HepG2 (cell line): Measurements from ENCODE around the gene NOL4L. TPM values are rescaled to one million over a fixed set of nuclear protein-coding genes. Genes with fewer than 3 reads are reported as not detected.
A peak's percentile ranks its signal among the peaks of the same experiment; 100 is the strongest.

Experiments used
- BCL3 ChIP-seq: sonication (generic); formaldehyde crosslinking; IDR thresholded peaks from 2 replicates; pipeline ENCODE4 v1.5.1; 2020; ENCODE audit warnings: mild to moderate bottlenecking, missing genetic modification reagents, moderate library complexity
- FOXM1 ChIP-seq: sonication (generic); formaldehyde crosslinking; IDR thresholded peaks from 2 replicates; pipeline ENCODE4 v1.5.0; 2020; ENCODE audit warnings: missing genetic modification reagents
- GMEB2 ChIP-seq: IDR thresholded peaks from 2 replicates; pipeline ENCODE4 v1.6.1; 2016; ENCODE audit warnings: missing biosample characterization, missing genetic modification reagents, low read depth
- HDAC1 ChIP-seq: sonication (generic); formaldehyde crosslinking; IDR thresholded peaks from 2 replicates; pipeline ENCODE4 v1.5.1; 2020; ENCODE audit warnings: mild to moderate bottlenecking, missing genetic modification reagents
- HHEX ChIP-seq: IDR thresholded peaks from 2 replicates; pipeline ENCODE4 v1.6.1; 2016; ENCODE audit warnings: control low read depth
- MEF2D ChIP-seq: sonication (generic); formaldehyde crosslinking; IDR thresholded peaks from 2 replicates; pipeline ENCODE4 v1.5.1; 2020; ENCODE audit warnings: mild to moderate bottlenecking, missing genetic modification reagents
- MTERF4 ChIP-seq: sonication (generic); formaldehyde crosslinking; IDR thresholded peaks from 2 replicates; pipeline ENCODE4 v1.8.0; 2023; ENCODE audit warnings: mild to moderate bottlenecking, missing genetic modification reagents
- NFE2L1 ChIP-seq: sonication (generic); formaldehyde crosslinking; IDR thresholded peaks from 2 replicates; pipeline ENCODE4 v1.4.0; 2020; ENCODE audit warnings: missing genetic modification reagents, mild to moderate bottlenecking, borderline replicate concordance
- NFIC ChIP-seq: IDR thresholded peaks from 2 replicates; pipeline ENCODE4 v1.6.1; 2012; ENCODE audit warnings: mild to moderate bottlenecking, low read length, inconsistent platforms
- NPAS2 ChIP-seq: sonication (generic); formaldehyde crosslinking; IDR thresholded peaks from 2 replicates; pipeline ENCODE4 v1.8.0; 2022; ENCODE audit warnings: mild to moderate bottlenecking, missing genetic modification reagents, borderline replicate concordance
- PAX8 ChIP-seq: sonication (generic); formaldehyde crosslinking; IDR thresholded peaks from 2 replicates; pipeline ENCODE4 v1.8.0; 2022; ENCODE audit warnings: mild to moderate bottlenecking, missing genetic modification reagents, borderline replicate concordance
- SPEN ChIP-seq: sonication (generic); formaldehyde crosslinking; IDR thresholded peaks from 2 replicates; pipeline ENCODE4 v1.5.1; 2020; ENCODE audit warnings: low read depth, mild to moderate bottlenecking, missing genetic modification reagents
- YEATS4 ChIP-seq: sonication (generic); formaldehyde crosslinking; IDR thresholded peaks from 2 replicates; pipeline ENCODE4 v1.4.0; 2020; ENCODE audit warnings: missing genetic modification reagents, borderline replicate concordance
- ZBTB10 ChIP-seq: sonication (generic); formaldehyde crosslinking; IDR thresholded peaks from 2 replicates; pipeline ENCODE4 v1.4.0; 2020; ENCODE audit warnings: missing genetic modification reagents, borderline replicate concordance
- ZFAT ChIP-seq: sonication (generic); formaldehyde crosslinking; conservative IDR thresholded peaks from 2 replicates; pipeline ENCODE4 v1.8.1; 2023; ENCODE audit warnings: missing genetic modification reagents, inconsistent platforms
- ZNF329 ChIP-seq: sonication (generic); formaldehyde crosslinking; IDR thresholded peaks from 2 replicates; pipeline ENCODE4 v1.9.0; 2021; ENCODE audit warnings: low read depth, mild to moderate bottlenecking, missing genetic modification reagents
- ZNF788 ChIP-seq: sonication (generic); formaldehyde crosslinking; IDR thresholded peaks from 2 replicates; pipeline ENCODE4 v1.5.0; 2020; ENCODE audit warnings: mild to moderate bottlenecking, missing genetic modification reagents, borderline replicate concordance
- polyA plus RNA-seq, 8 experiments: library from polyadenylated mRNA; depleted of rRNA in 3 of 8; stranded (reverse) in 7 of 8; unstranded in 1 of 8; fragments of >200 nt; fragmentation: Illumina TruSeq in 4 of 8; extraction: Trizol in 4 of 8; gene quantifications; 2 replicates each; pipeline versions ENCODE4 v1.2.1 to v1.2.3, GENCODE V29; 2011 to 2016; ENCODE audit warnings: low read depth in 4 of 8, missing spikeins in 1 of 8, mixed read lengths in 1 of 8; ENCODE audit not compliant: insufficient read depth in 1 of 8
- total RNA-seq, 5 experiments: library from RNA; depleted of rRNA; stranded (reverse); fragments of >200 nt; fragmentation: Illumina TruSeq; extraction: Trizol; gene quantifications; 2 replicates each; pipeline ENCODE4 v1.2.3, GENCODE V29; 2016; ENCODE audit warnings: low read depth in 1 of 5
- TF ChIP-seq, protein P1 (sequence below): sonication (generic); formaldehyde crosslinking; IDR thresholded peaks from 2 replicates; pipeline ENCODE4 v1.8.1; 2023; ENCODE audit warnings: missing genetic modification reagents, inconsistent platforms, borderline replicate concordance
- TF ChIP-seq, protein P2 (sequence below): sonication (generic); formaldehyde crosslinking; IDR thresholded peaks from 2 replicates; pipeline ENCODE4 v1.4.0; 2020; ENCODE audit warnings: missing genetic modification reagents

The NOL4L gene
- total and polyA plus RNA-seq, 2 of the 13 experiments (the other 11 are each of a cell fraction or from before 2014, with no cell fraction given): 16.6 to 35.4 TPM

GRCh38 chr20:32582659-32583580, 2.2 kb downstream of the NOL4L start (continued):
- no peak for TF ChIP-seq MEF2D (CRISPR knock-in tag)
- TF ChIP-seq YEATS4: peak; percentile 74
- no peak for TF ChIP-seq NPAS2 (CRISPR knock-in tag)
- TF ChIP-seq MTERF4 (CRISPR knock-in tag): 0 out of 2 replicates have a peak, but pooled peaks have one; percentile 40
- peak; percentile 70; the same call in 1 of the 2 replicates for TF ChIP-seq BCL3 (CRISPR knock-in tag)
- TF ChIP-seq NFIC: no peak
- no peak for TF ChIP-seq FOXM1 (CRISPR knock-in tag)
- no peak for TF ChIP-seq ZBTB10 (CRISPR knock-in tag)
- TF ChIP-seq SPEN (CRISPR knock-in tag): peak; percentile 56; the same call in 1 of the 2 replicates
- TF ChIP-seq PAX8 (CRISPR knock-in tag): no peak
- TF ChIP-seq, protein P1, sequence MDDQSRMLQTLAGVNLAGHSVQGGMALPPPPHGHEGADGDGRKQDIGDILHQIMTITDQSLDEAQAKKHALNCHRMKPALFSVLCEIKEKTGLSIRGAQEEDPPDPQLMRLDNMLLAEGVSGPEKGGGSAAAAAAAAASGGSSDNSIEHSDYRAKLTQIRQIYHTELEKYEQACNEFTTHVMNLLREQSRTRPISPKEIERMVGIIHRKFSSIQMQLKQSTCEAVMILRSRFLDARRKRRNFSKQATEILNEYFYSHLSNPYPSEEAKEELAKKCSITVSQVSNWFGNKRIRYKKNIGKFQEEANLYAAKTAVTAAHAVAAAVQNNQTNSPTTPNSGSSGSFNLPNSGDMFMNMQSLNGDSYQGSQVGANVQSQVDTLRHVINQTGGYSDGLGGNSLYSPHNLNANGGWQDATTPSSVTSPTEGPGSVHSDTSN: no peak
- TF ChIP-seq GMEB2 (CRISPR knock-in tag): no peak
- TF ChIP-seq, protein P2, sequence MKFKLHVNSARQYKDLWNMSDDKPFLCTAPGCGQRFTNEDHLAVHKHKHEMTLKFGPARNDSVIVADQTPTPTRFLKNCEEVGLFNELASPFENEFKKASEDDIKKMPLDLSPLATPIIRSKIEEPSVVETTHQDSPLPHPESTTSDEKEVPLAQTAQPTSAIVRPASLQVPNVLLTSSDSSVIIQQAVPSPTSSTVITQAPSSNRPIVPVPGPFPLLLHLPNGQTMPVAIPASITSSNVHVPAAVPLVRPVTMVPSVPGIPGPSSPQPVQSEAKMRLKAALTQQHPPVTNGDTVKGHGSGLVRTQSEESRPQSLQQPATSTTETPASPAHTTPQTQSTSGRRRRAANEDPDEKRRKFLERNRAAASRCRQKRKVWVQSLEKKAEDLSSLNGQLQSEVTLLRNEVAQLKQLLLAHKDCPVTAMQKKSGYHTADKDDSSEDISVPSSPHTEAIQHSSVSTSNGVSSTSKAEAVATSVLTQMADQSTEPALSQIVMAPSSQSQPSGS: no peak
- TF ChIP-seq ZNF788 (CRISPR knock-in tag): 0 out of 2 replicates have a peak, but pooled peaks have one; percentile 17
- TF ChIP-seq ZFAT: no peak
- no peak for TF ChIP-seq NFE2L1 (CRISPR knock-in tag)
- TF ChIP-seq HHEX: no peak
- TF ChIP-seq HDAC1 (CRISPR knock-in tag): peak; percentile 75
- TF ChIP-seq ZNF329 (CRISPR knock-in tag): peak; percentile 38; the same call in 1 of the 2 replicates
